Karpas-422 (cell line): ENCODE measurements around the gene ADARB2. TPM values are rescaled to one million over a fixed set of nuclear protein-coding genes. Genes with fewer than 3 reads are reported as not detected.

Experiments used
- DNase-seq: peaks from one replicate; pipeline ENCODE4 v3.0.0-alpha.2; 2015
- H2AFZ ChIP-seq: fragments of 200-600 bp; sonication (generic); 2 replicates; pipeline ENCODE4 v1.6.1; 2014; ENCODE audit warnings: antibody characterized with exemption, low read length, mixed read lengths
- H3K27ac ChIP-seq: fragments of 200-600 bp; sonication (generic); 2 replicates; pipeline ENCODE4 v1.5.1; 2014; ENCODE audit warnings: mild to moderate bottlenecking, low read length, moderate library complexity
- H3K27me3 ChIP-seq: fragments of 200-600 bp; sonication (generic); 2 replicates; pipeline ENCODE4 v1.6.1; 2014; ENCODE audit warnings: low read length, mixed read lengths
- H3K36me3 ChIP-seq: fragments of 200-600 bp; sonication (generic); 2 replicates; pipeline ENCODE4 v1.6.1; 2014; ENCODE audit warnings: low read length, mixed read lengths; ENCODE audit not compliant: insufficient read depth
- H3K4me1 ChIP-seq: fragments of 200-600 bp; sonication (generic); 2 replicates; pipeline ENCODE4 v1.6.1; 2014; ENCODE audit warnings: mild to moderate bottlenecking, low read length, mixed read lengths
- H3K4me2 ChIP-seq: fragments of 200-600 bp; sonication (generic); 2 replicates; pipeline ENCODE4 v1.6.1; 2014; ENCODE audit warnings: low read length, low read depth, mild to moderate bottlenecking; ENCODE audit not compliant: poor library complexity, severe bottlenecking
- H3K4me3 ChIP-seq: fragments of 200-600 bp; sonication (generic); 2 replicates; pipeline ENCODE4 v1.5.1; 2014; ENCODE audit warnings: mild to moderate bottlenecking, antibody characterized with exemption, low read length, mixed read lengths
- H3K79me2 ChIP-seq: fragments of 200-600 bp; sonication (generic); 2 replicates; pipeline ENCODE4 v1.6.1; 2014; ENCODE audit warnings: mild to moderate bottlenecking, low read length, mixed read lengths
- H3K9ac ChIP-seq: fragments of 200-600 bp; sonication (generic); 2 replicates; pipeline ENCODE4 v1.6.0; 2014; ENCODE audit warnings: low read length
- H3K9me2 ChIP-seq: fragments of 200-600 bp; sonication (generic), shearing (Covaris generic); replicated peaks from 2 replicates; pipeline ENCODE4 v1.6.0; 2014; ENCODE audit warnings: mild to moderate bottlenecking, low read length, moderate library complexity; ENCODE audit not compliant: insufficient read depth
- H3K9me3 ChIP-seq: fragments of 300-700, 200-600 bp; sonication (generic); 2 replicates; pipeline ENCODE4 v1.6.1; 2014; ENCODE audit warnings: low read length, mixed read lengths
- H4K20me1 ChIP-seq: fragments of 200-600 bp; sonication (generic); 2 replicates; pipeline ENCODE4 v1.6.1; 2014; ENCODE audit warnings: mild to moderate bottlenecking, antibody characterized with exemption, low read length, low read depth; ENCODE audit not compliant: insufficient read depth
- total RNA-seq: library from RNA; depleted of rRNA; stranded (reverse); fragments of >200 nt; shearing (Covaris generic); gene quantifications from 2 replicates; pipeline ENCODE4 v1.2.3, GENCODE V29; 2014; ENCODE audit warnings: low replicate concordance

ADARB2 gene
- total RNA-seq, 1 experiment from 2014 or later = not detected

- H4K20me1 ChIP-seq = no peaks in the 10 kb centered on the region
- H3K27ac ChIP-seq = no peak overlapping the region
- peaks cover 6% of the 10 kb centered on the region for H3K4me1 ChIP-seq
- H3K27me3 ChIP-seq = no peaks in the 10 kb centered on the region; the same call in 1 of the 2 replicates
- no peaks in the 10 kb centered on the region for H3K36me3 ChIP-seq
- H2AFZ ChIP-seq = no peak overlapping the region
- no peak overlapping the region for H3K4me2 ChIP-seq
- H3K79me2 ChIP-seq = no peaks in the 10 kb centered on the region
- DNase-seq = no peak
- no peak overlapping the region for H3K9ac ChIP-seq
- H3K4me3 ChIP-seq = no peak overlapping the region
- no peaks in the 10 kb centered on the region for H3K9me3 ChIP-seq
- H3K9me2 ChIP-seq = no peaks in the 10 kb centered on the region
These were observed 107.8 kb downstream of the ADARB2 start for GRCh38 chr10:1629326-1630198.

- no peak overlapping the region for H3K27ac ChIP-seq
- no peaks in the 10 kb centered on the region; the same call in 1 of the 2 replicates for H3K27me3 ChIP-seq
- H3K4me2 ChIP-seq = no peak overlapping the region
- H3K4me1 ChIP-seq = peaks cover 6% of the 10 kb centered on the region
- no peaks in the 10 kb centered on the region for H4K20me1 ChIP-seq
- DNase-seq = no peak
- H3K79me2 ChIP-seq = no peaks in the 10 kb centered on the region
- no peak overlapping the region for H3K4me3 ChIP-seq
- H3K9me3 ChIP-seq = no peaks in the 10 kb centered on the region
- H3K9me2 ChIP-seq = no peaks in the 10 kb centered on the region
- no peaks in the 10 kb centered on the region for H3K36me3 ChIP-seq
- H3K9ac ChIP-seq = no peak overlapping the region
- no peak overlapping the region for H2AFZ ChIP-seq
These were observed 108.6 kb downstream of the ADARB2 start for GRCh38 chr10:1628757-1629156.

DNA sequence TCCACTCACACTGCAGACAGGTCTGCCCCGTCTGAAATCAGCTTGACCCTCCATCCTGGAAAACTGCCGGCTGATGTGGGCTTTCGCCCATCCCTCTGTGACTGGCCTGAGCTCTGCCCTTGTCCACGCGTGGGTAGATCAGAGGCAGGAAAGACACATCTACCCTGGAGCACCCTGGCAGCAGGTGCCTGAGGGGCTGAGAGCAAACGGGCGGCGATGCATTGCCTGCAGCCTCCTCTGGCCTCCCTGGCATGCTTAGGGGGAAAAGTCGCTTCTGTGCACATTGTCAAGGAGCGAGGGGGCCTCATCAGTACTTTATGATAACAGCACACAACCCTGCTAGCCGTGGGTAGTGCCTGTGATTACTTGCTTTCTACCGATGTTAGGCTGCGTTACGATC is 109.4 kb downstream of the ADARB2 start:
- DNase-seq = no peak

DNA sequence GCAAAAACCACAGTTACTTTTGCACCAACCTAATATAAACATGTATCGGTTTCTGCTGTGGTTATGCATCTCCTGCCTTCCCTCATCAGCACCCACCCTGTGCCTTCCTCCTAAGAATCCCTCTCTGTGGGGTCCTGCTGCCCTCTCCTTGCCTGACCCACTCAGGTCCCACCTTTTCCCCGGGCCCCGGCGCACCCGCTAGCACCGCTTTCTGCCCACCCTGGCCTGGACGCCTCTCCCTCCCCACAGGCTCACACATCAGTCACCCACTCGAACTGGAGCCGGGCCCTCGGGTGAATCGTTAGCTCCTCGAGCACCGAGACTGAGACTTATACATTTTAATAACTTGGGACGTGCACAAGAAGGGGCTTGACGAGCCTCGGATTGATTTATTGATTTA is 110.5 kb downstream of the ADARB2 start:
- no peaks in the 10 kb centered on the region for H3K9me3 ChIP-seq
- H3K4me2 ChIP-seq = no peak overlapping the region
- H3K27ac ChIP-seq = no peak overlapping the region

More for the DNA sequence above, 109.4 kb downstream of the ADARB2 start:
- no peaks in the 10 kb centered on the region; the same call in 1 of the 2 replicates for H3K27me3 ChIP-seq
- H3K9me2 ChIP-seq = no peaks in the 10 kb centered on the region
- H4K20me1 ChIP-seq = no peaks in the 10 kb centered on the region
- H3K4me3 ChIP-seq = no peak overlapping the region
- H3K36me3 ChIP-seq = no peaks in the 10 kb centered on the region
- H3K79me2 ChIP-seq = no peaks in the 10 kb centered on the region
- no peak overlapping the region for H2AFZ ChIP-seq
- H3K9me3 ChIP-seq = no peaks in the 10 kb centered on the region
- H3K4me1 ChIP-seq = peaks cover 6% of the 10 kb centered on the region
- H3K27ac ChIP-seq = no peak overlapping the region
- no peak overlapping the region for H3K9ac ChIP-seq
- H3K4me2 ChIP-seq = no peak overlapping the region

GRCh38 chr10:1626410-1626809 is 110.9 kb downstream of the ADARB2 start:
- H2AFZ ChIP-seq = no peak overlapping the region
- H3K9me2 ChIP-seq = no peaks in the 10 kb centered on the region
- H3K36me3 ChIP-seq = no peaks in the 10 kb centered on the region
- H3K4me1 ChIP-seq = peaks cover 6% of the 10 kb centered on the region
- no peak overlapping the region for H3K9ac ChIP-seq
- H3K4me2 ChIP-seq = no peak overlapping the region
- no peaks in the 10 kb centered on the region for H3K9me3 ChIP-seq
- no peak for DNase-seq
- H3K27ac ChIP-seq = no peak overlapping the region
- no peak overlapping the region for H3K4me3 ChIP-seq
- no peaks in the 10 kb centered on the region for H4K20me1 ChIP-seq
- no peaks in the 10 kb centered on the region for H3K79me2 ChIP-seq
- H3K27me3 ChIP-seq = no peaks in the 10 kb centered on the region; the same call in 1 of the 2 replicates

More for the DNA sequence above, 110.5 kb downstream of the ADARB2 start:
- DNase-seq = no peak
- H3K4me1 ChIP-seq = peaks cover 6% of the 10 kb centered on the region
- no peaks in the 10 kb centered on the region for H3K79me2 ChIP-seq
- H4K20me1 ChIP-seq = no peaks in the 10 kb centered on the region
- no peaks in the 10 kb centered on the region; the same call in 1 of the 2 replicates for H3K27me3 ChIP-seq
- no peaks in the 10 kb centered on the region for H3K36me3 ChIP-seq
- no peak overlapping the region for H3K4me3 ChIP-seq
- H3K9ac ChIP-seq = no peak overlapping the region
- H2AFZ ChIP-seq = no peak overlapping the region
- no peaks in the 10 kb centered on the region for H3K9me2 ChIP-seq

- Histone ChIP-seq H3K9me2 (no peaks in the 10 kb centered on the region), H4K20me1 (no peaks in the 10 kb centered on the region), H3K36me3 (no peaks in the 10 kb centered on the region), H3K4me1 (peaks cover 6% of the 10 kb centered on the region), H2AFZ (no peak overlapping the region), H3K9me3 (no peaks in the 10 kb centered on the region), H3K27me3 (no peaks in the 10 kb centered on the region; the same call in 1 of the 2 replicates), H3K79me2 (no peaks in the 10 kb centered on the region), H3K4me2 (no peak overlapping the region), H3K27ac (no peak overlapping the region), H3K9ac (no peak overlapping the region), H3K4me3 (no peak overlapping the region)
- DNase-seq = no peak
These were observed 111.6 kb downstream of the ADARB2 start for GRCh38 chr10:1625731-1626130.

- Histone ChIP-seq H3K9me2 (no peaks in the 10 kb centered on the region), H3K79me2 (no peaks in the 10 kb centered on the region), H3K27me3 (no peaks in the 10 kb centered on the region; the same call in 1 of the 2 replicates), H3K9me3 (no peaks in the 10 kb centered on the region), H3K4me3 (no peak overlapping the region), H3K27ac (no peak overlapping the region), H3K4me2 (no peak overlapping the region), H3K36me3 (no peaks in the 10 kb centered on the region), H4K20me1 (no peaks in the 10 kb centered on the region), H3K9ac (no peak overlapping the region), H2AFZ (no peak overlapping the region), H3K4me1 (peaks cover 6% of the 10 kb centered on the region)
- no peak for DNase-seq
These were observed 112.2 kb downstream of the ADARB2 start for GRCh38 chr10:1625079-1625478.

- Histone ChIP-seq H3K4me2 (no peak overlapping the region), H3K79me2 (no peaks in the 10 kb centered on the region), H3K9me2 (no peaks in the 10 kb centered on the region), H4K20me1 (no peaks in the 10 kb centered on the region), H3K4me3 (no peak overlapping the region), H3K27ac (no peak overlapping the region), H3K4me1 (no peaks in the 10 kb centered on the region), H3K9ac (no peak overlapping the region), H2AFZ (no peak overlapping the region), H3K36me3 (no peaks in the 10 kb centered on the region), H3K27me3 (no peaks in the 10 kb centered on the region; the same call in 1 of the 2 replicates), H3K9me3 (no peaks in the 10 kb centered on the region)
- DNase-seq = no peak
These were observed 113.1 kb downstream of the ADARB2 start for GRCh38 chr10:1624240-1624639.
